CD4-positive, alpha-beta memory T cell (primary cell): ENCODE results near the gene PPY. TPM values are rescaled to one million over a fixed set of nuclear protein-coding genes. Genes with fewer than 3 reads are reported as not detected.

Source experiments
- CTCF ChIA-PET: fragments of 350-600 bp; sonication (Branson Sonifier 250); formaldehyde crosslinking; loops from one replicate; lab custom pipeline; 2021; ENCODE audit warnings: inconsistent platforms; ENCODE audit not compliant: partially characterized antibody; lab: Charles Lee
- POLR2A ChIA-PET: fragments of 350-600 bp; sonication (Branson Sonifier 250); formaldehyde crosslinking; loops from one replicate; lab custom pipeline; 2021; ENCODE audit not compliant: partially characterized antibody; lab: Charles Lee
- DNase-seq, 5 donors: peaks; one replicate each; pipeline versions ENCODE4 v3.0.0 to v3.0.0-alpha.2; 2020 to 2022; ENCODE audit warnings: mixed read lengths in 1 of 5
- H3K27ac ChIP-seq: one replicate; pipeline ENCODE4 v1.7.0; 2013; ENCODE audit warnings: low read depth, low read length
- H3K27me3 ChIP-seq: 2 replicates; pipeline ENCODE4 v1.7.0; 2013; ENCODE audit warnings: mild to moderate bottlenecking, low read length, moderate library complexity; ENCODE audit not compliant: insufficient read depth
- H3K36me3 ChIP-seq: 2 replicates; pipeline ENCODE4 v1.7.0; 2013; ENCODE audit warnings: mild to moderate bottlenecking, low read length, moderate library complexity; ENCODE audit not compliant: insufficient read depth
- H3K4me1 ChIP-seq: 2 replicates; pipeline ENCODE4 v1.7.0; 2013; ENCODE audit warnings: mild to moderate bottlenecking, low read length, moderate library complexity; ENCODE audit not compliant: insufficient read depth
- H3K4me3 ChIP-seq, 2 donors: one replicate each; pipeline ENCODE4 v1.7.0; 2013; ENCODE audit warnings: low read length in 2 of 2, mild to moderate bottlenecking in 1 of 2
- H3K9me3 ChIP-seq, 2 donors: one replicate each; pipeline ENCODE4 v1.7.0; 2013; ENCODE audit warnings: low read length in 2 of 2, control low read depth in 1 of 2; ENCODE audit not compliant: control insufficient read depth in 1 of 2
- H3K27ac Mint-ChIP-seq, 7 donors: one replicate each; pipeline ENCODE4 v1.8.0; 2020 to 2021; ENCODE audit warnings: mixed read lengths in 7 of 7, mild to moderate bottlenecking in 6 of 7, inconsistent platforms in 3 of 7, moderate library complexity in 3 of 7
- H3K27me3 Mint-ChIP-seq, 2 donors: one replicate each; pipeline ENCODE4 v1.8.0; 2020 to 2021; ENCODE audit warnings: mixed read lengths in 2 of 2
- H3K36me3 Mint-ChIP-seq, 2 donors: one replicate each; pipeline ENCODE4 v1.8.0; 2020 to 2021; ENCODE audit warnings: mixed read lengths in 2 of 2, inconsistent platforms in 1 of 2, mild to moderate bottlenecking in 1 of 2
- H3K4me1 Mint-ChIP-seq, 4 donors: one replicate each; pipeline ENCODE4 v1.8.0; 2020 to 2021; ENCODE audit warnings: mixed read lengths in 4 of 4, mild to moderate bottlenecking in 1 of 4
- H3K4me3 Mint-ChIP-seq, 8 donors: one replicate each; pipeline ENCODE4 v1.8.0; 2020 to 2021; ENCODE audit warnings: mixed read lengths in 8 of 8, mild to moderate bottlenecking in 7 of 8, moderate library complexity in 6 of 8, inconsistent platforms in 3 of 8
- H3K9me3 Mint-ChIP-seq, 8 donors: one replicate each; pipeline ENCODE4 v1.8.0; 2020 to 2021; ENCODE audit warnings: mixed read lengths in 8 of 8, mild to moderate bottlenecking in 5 of 8, inconsistent platforms in 3 of 8, moderate library complexity in 1 of 8
- intact Hi-C: fragments of 100-400 bp; cut with micrococcal nuclease; formaldehyde crosslinking; loops from one replicate; pipeline ENCODE4 v1.15.1; 2023
- polyA plus RNA-seq, 2 donors: library from polyadenylated mRNA; unstranded; fragments of 300-500 nt; fragmentation: Illumina TruSeq; gene quantifications; one replicate each; pipeline ENCODE4 v1.2.3, GENCODE V29; 2021
- total RNA-seq, 2 experiments: library from RNA; stranded (reverse); gene quantifications; one replicate each; pipeline ENCODE4 v1.2.3, GENCODE V29; 2021

PPY gene, protein sequence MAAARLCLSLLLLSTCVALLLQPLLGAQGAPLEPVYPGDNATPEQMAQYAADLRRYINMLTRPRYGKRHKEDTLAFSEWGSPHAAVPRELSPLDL
- total RNA-seq (not detected), polyA plus RNA-seq (not detected)

DNA sequence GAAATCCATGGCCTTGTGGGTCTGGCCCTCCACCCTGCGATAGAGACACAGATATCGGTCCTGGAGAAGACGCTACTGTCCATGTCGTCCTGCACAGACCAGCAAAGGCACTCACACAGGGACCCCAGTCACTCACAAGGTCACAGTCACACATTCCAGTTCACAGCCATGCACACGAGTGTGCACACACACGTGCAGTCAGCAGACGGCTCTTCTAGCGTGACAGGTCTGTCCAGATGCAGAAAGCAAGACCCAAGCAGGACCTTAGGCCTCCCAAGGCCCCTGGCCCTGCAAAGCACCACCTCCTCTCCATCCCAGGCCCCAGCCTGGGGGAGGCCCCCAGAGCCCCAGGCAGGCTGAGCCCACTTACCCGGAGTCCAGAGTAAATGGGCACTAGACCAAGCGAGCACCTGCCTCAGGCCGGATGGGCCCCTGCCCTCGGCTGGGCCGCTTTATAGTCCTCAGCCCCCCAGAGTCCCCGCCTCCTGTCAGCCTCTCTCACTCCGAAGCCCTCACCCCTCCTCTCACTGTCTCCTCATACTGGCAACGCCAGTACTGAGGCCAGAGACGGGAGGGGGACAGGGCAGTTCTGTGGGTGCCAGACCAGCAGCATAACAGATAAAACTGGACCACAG lies at the start of gene PPY:
Gene PPY, minus strand, starts transcription at position 426 of the 635 bp plus-strand sequence. CDS start 822 bp downstream, outside the sequence.
- Histone ChIP-seq H3K36me3 (no peaks in the 10 kb centered on the region), H3K9me3 (no peaks in the 10 kb centered on the region), H3K27me3 (no peaks in the 10 kb centered on the region), H3K4me3 (no peak within 1 kb of the TSS), H3K4me1 (peaks cover 4% of the 10 kb centered on the region), H3K27ac (no peak within 1 kb of the TSS)
- Mint-ChIP-seq H3K4me3 (no peak within 1 kb of the TSS), H3K27me3 (peaks cover 4 to 10% of the 10 kb centered on the region in 2 donors), H3K4me1 (peaks cover 1 to 8% (median 4%) of the 10 kb centered on the region in 4 donors), H3K27ac (no peak within 1 kb of the TSS), H3K36me3 (no peaks in the 10 kb centered on the region), H3K9me3 (no peaks in the 10 kb centered on the region)
- POLR2A ChIA-PET, result no interaction called here
- CTCF ChIA-PET, result interaction anchor here (0.7 to 5.9 kb wide), 7 partner anchors 12 to 412 kb away, joined by 3 to 120 read pairs (median 10); no protein-coding TSS in a partner anchor
- no peak for DNase-seq
- intact Hi-C loops, result loop anchor here (5.0 kb wide), 1 partner anchor 180 kb away; the partner anchor contains the start of gene HDAC5

DNA sequence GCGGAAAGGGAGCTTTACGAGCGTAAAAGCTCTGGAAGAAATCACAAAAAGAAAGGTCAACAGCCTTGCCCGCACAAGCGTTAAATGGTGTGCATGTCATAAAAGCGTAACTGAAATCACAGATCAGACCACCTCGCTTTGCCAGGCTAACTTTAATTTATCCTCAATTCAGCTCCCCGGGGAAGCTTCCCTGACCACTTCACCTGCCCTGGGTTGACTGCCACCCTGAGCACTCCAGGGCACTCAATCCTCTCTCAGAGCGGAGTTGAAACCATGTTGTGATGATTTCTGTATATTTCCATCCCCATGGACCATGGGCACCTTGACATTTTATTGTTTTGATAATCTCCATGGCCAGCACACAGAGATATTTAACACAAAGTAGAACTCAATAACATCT lies 46.0 kb upstream of the PPY start:
- ChIA-PET POLR2A (no interaction called here), CTCF (interaction anchor here (1.4 kb wide), 1 partner anchor 44 kb away, joined by 4 read pairs; no protein-coding TSS in a partner anchor)
- Histone ChIP-seq H3K27ac (no peak overlapping the region), H3K4me1 (peaks cover 5% of the 10 kb centered on the region), H3K36me3 (no peaks in the 10 kb centered on the region), H3K9me3 (no peaks in the 10 kb centered on the region), H3K4me3 (no peak overlapping the region), H3K27me3 (peaks cover 15% of the 10 kb centered on the region)
- no peak for DNase-seq
- Mint-ChIP-seq H3K27me3 (peaks cover 6 to 20% of the 10 kb centered on the region in 2 donors), H3K27ac (no peak overlapping the region), H3K4me3 (no peak overlapping the region), H3K36me3 (no peaks in the 10 kb centered on the region), H3K9me3 (no peaks in the 10 kb centered on the region), H3K4me1 (peaks cover 0 to 7% (median under 1%) of the 10 kb centered on the region in 4 donors)
- intact Hi-C loops, result no loop called here

DNA sequence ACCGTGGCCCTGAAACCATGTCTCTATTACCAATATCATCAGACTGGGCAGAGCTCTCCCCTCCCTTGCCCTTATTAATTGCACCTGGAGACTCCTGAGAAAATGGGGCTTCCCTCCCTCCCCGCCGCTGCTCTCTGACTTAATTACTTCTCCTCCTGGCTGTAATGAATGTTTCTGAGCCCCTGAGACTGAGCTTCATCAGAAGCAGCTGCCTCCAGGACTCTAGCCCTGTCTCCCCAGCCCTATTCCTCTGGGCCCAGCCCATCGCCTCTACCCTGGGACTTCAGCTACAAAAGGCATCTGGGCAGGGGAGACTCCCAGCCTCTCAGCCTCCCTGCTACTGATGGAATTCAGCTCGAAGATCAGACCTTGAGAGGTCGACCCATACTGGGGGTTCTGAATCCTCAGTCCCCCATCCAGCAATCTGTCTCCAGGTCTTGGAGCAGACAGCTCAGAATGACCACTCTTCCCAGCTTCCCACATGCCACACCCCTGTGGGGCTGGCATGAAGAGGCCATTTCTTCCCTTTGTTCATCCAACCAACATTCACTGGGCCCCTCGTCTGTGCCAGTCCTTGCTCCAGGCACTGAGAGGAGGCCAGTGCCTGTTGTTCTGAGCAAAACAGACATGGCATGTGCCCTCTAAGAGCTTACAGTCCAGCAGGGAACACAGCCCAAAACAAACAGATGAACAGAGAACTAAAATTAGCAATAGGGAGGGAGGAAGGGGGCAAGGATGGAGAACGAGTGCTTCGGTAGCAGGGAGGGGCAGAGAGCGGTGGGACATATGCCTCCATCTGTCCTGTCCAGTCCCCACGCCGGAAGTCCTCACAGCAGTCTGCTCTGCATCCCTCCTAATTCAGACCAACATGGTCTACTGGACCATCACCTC lies 45.1 kb upstream of the PPY start:
- H3K4me3 ChIP-seq, result no peak overlapping the region
- peaks cover 14 to 28% of the 10 kb centered on the region in 2 donors for H3K27me3 Mint-ChIP-seq
- H3K36me3 Mint-ChIP-seq, result no peaks in the 10 kb centered on the region
- H3K27ac ChIP-seq, result no peak overlapping the region
- H3K27ac Mint-ChIP-seq, result no peak overlapping the region
- no peaks in the 10 kb centered on the region for H3K9me3 ChIP-seq
- DNase-seq, result no peak
- peaks cover 0 to 12% (median 3%) of the 10 kb centered on the region in 4 donors for H3K4me1 Mint-ChIP-seq
- H3K27me3 ChIP-seq, result peaks cover 25% of the 10 kb centered on the region
- CTCF ChIA-PET, result interaction anchor here (1.4 kb wide), 1 partner anchor 43 kb away, joined by 4 read pairs; no protein-coding TSS in a partner anchor
- intact Hi-C loops, result no loop called here
- H3K9me3 Mint-ChIP-seq, result no peaks in the 10 kb centered on the region
- no peaks in the 10 kb centered on the region for H3K36me3 ChIP-seq
- peak overlapping the region in 1 of 8 donors; percentile 11 for H3K4me3 Mint-ChIP-seq
- POLR2A ChIA-PET, result no interaction called here
- peaks cover 7% of the 10 kb centered on the region for H3K4me1 ChIP-seq

DNA sequence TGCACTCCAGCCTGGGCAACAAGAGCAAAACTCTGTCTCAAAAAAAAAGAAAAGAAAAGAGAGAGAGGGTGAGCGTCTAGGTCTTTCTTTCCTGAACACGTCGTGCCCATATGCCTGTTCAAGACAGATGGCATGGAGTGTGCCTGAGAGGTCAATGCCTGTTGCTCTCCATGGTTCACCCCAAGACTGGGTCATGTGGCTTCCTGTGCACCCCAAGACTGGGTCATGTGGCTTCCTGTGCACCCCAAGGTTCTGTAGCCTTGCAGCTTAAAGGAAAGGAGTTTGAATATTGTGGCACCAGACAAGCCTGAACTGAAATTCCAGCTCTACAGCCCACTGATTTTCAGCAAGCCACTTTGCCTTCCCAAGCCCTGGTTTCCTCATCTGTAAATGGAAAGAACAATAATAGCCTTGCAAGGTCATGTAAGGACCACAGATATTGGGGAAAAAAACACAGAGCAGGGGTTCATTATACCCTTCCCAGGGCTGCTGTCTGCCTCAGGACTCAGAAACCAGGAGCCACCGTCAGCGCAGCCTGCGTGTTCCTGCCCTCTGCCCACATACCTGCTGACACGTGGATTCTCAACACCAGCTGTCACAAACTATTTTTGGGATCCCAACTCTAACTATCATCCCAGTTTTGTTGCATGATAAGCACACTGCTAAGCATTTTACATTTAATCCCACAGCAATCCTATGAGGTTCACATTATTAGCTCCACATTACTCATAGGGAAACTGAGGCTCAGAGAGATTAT lies 44.1 kb upstream of the PPY start:
- Histone ChIP-seq H3K27ac (no peak overlapping the region), H3K27me3 (peaks cover 28% of the 10 kb centered on the region), H3K36me3 (no peaks in the 10 kb centered on the region), H3K9me3 (no peaks in the 10 kb centered on the region), H3K4me1 (peaks cover 7% of the 10 kb centered on the region), H3K4me3 (no peak overlapping the region)
- intact Hi-C loops, result no loop called here
- Mint-ChIP-seq H3K9me3 (no peaks in the 10 kb centered on the region), H3K27ac (peak overlapping the region in 1 of 7 donors; percentile 53), H3K27me3 (peaks cover 20 to 35% of the 10 kb centered on the region in 2 donors), H3K4me3 (no peak overlapping the region), H3K36me3 (no peaks in the 10 kb centered on the region), H3K4me1 (peaks cover 0 to 12% (median 3%) of the 10 kb centered on the region in 4 donors)
- POLR2A ChIA-PET, result no interaction called here
- CTCF ChIA-PET, result interaction anchor here (0.6 kb wide), 1 partner anchor 24 kb away, joined by 3 read pairs; no protein-coding TSS in a partner anchor
- DNase-seq, result no peak

DNA sequence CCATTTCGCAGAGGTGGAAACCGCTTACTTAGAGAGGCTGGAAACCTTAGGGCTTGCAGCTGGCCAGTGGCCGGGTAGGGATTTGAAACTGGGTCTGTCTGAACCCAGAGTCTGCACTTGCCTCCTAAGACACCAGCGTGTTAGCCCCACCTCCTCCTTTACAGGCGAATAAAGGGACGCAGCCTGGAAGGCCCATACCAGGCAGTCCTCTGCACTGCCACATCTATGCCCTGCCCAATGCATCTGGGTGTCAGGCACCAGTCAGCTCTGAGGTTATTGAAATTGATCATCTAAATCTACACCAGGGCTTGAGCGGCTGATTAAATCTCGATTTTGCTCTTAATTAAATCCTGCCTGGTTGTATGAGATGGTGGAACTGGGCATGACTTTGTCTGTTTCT lies 42.2 kb upstream of the PPY start:
- H3K4me1 Mint-ChIP-seq, result peaks cover 0 to 12% (median 3%) of the 10 kb centered on the region in 4 donors
- no peaks in the 10 kb centered on the region for H3K9me3 Mint-ChIP-seq
- peak overlapping the region in 3 of 8 donors; percentile 10 to 64 (median 22) for H3K4me3 Mint-ChIP-seq
- H3K27me3 Mint-ChIP-seq, result peaks cover 24 to 37% of the 10 kb centered on the region in 2 donors
- H3K4me1 ChIP-seq, result peaks cover 7% of the 10 kb centered on the region
- POLR2A ChIA-PET, result no interaction called here
- H3K36me3 ChIP-seq, result no peaks in the 10 kb centered on the region
- intact Hi-C loops, result no loop called here
- H3K27me3 ChIP-seq, result peaks cover 28% of the 10 kb centered on the region
- CTCF ChIA-PET, result no interaction called here
- H3K4me3 ChIP-seq, result no peak overlapping the region
- H3K9me3 ChIP-seq, result no peaks in the 10 kb centered on the region
- no peak overlapping the region for H3K27ac ChIP-seq
- DNase-seq, result no peak
- no peak overlapping the region for H3K27ac Mint-ChIP-seq
- H3K36me3 Mint-ChIP-seq, result no peaks in the 10 kb centered on the region

DNA sequence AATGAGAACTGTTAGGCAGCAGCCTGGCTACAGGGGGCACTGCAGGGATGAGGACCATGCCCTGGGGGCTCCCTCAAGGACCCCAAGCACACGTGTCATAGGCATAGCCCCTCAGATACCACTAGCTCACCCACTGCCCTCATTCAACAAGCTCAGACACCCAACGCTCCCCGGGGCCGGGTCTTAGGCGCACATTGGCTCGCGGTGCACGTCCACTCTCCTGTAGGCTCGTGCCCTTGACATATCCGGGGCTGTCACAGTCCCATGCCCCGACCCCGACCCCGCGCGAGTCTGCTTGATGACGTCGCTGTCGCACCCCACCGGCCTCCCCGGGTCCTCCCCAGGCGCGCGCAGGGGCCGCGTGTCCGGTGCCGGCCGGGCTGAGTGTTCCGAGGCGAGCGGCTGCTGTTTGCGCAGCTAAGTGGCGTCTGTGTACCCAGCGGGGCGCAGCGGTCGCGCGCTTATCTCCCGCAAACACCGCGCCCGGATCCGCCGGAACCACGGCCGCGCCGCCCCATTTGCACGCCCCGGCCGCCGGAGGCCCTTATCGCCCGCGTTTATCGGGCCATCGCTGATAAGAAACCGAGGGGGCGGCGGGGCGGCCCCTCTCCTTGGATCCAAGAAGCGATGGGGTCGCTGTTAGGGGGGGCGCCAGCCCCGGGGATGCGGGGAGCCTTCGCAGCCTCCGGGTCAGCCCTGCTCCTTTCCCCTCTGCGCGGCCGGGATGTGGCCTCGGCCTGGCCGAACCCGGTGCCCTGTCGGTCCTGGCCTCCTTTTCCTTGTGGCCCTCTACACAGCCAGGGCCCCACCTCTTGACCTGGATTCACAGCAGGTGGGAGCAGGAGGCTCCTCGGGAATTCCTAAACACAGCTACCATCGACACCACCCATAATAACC lies 41.5 kb upstream of the PPY start:
- peaks cover 24 to 37% of the 10 kb centered on the region in 2 donors for H3K27me3 Mint-ChIP-seq
- Histone ChIP-seq H3K36me3 (no peaks in the 10 kb centered on the region), H3K4me3 (no peak overlapping the region), H3K4me1 (peaks cover 7% of the 10 kb centered on the region), H3K27me3 (peaks cover 32% of the 10 kb centered on the region), H3K27ac (no peak overlapping the region), H3K9me3 (no peaks in the 10 kb centered on the region)
- H3K27ac Mint-ChIP-seq, result no peak overlapping the region
- peak overlapping the region in 4 of 8 donors; percentile 10 to 64 (median 48) for H3K4me3 Mint-ChIP-seq
- H3K4me1 Mint-ChIP-seq, result peaks cover 0 to 12% (median 3%) of the 10 kb centered on the region in 4 donors
- H3K9me3 Mint-ChIP-seq, result no peaks in the 10 kb centered on the region
- POLR2A ChIA-PET, result no interaction called here
- DNase-seq, result no peak
- CTCF ChIA-PET, result interaction anchor here (0.6 to 0.9 kb wide), 2 partner anchors 9 to 57 kb away, joined by 3 read pairs; no protein-coding TSS in a partner anchor
- no peaks in the 10 kb centered on the region for H3K36me3 Mint-ChIP-seq
- intact Hi-C loops, result no loop called here
